ENCODE measurements around the gene PES1.
"Not testable (repeated sequence)": the region's sequence is repeated elsewhere in the genome, so short reads cannot be mapped to it uniquely, and the experiment has no call there.

PES1 gene

DNA sequence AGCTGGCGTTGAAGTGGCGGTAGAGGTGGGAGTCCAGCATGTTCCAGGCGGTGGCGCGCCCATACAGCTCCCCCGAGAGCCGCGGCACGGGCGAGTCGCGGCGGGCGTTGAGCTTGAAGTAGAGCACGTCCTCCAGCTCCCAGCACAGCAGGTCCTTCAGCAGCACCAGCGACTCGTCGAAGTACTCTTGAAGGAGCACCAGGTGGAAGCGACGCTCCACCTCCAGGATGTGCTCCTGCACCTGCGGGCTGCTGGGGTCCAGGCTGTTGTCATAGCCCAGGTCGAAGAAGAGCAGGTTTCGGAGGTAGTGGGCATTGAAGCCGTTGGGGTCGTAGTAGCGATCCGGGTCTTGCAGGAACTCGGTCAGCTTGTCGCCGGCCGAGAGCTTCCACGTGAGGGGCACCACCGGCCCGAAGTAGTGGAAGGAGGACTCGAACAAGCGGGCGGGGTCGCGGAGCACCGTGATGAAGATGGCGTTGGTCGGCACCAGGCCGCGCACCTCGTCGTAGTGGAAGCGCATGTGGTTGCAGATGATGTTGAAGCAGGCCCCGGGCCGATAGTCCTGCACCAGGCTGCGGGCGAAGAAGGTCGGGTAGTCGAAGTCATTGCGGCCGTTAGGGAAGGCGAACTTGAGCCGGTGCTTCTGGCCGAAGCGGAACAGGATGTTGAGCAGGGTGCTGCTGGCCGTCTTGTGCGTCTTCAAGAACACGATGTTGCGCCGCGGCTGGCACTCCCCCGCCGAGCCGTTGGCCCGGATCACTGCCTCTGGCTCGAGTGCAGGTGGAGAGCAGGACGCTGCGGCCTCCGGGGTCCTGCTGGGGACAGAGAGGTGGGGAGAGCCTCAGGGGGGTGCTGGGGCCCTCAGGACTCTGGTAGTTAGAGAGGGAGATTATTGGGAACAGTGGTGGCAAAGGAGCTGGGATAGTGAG is 36.2 kb downstream of the PES1 start:
- no peak for DNase-seq (ENCODE audit: low read depth in 2 of 3, low spot score in 2 of 3)

DNA sequence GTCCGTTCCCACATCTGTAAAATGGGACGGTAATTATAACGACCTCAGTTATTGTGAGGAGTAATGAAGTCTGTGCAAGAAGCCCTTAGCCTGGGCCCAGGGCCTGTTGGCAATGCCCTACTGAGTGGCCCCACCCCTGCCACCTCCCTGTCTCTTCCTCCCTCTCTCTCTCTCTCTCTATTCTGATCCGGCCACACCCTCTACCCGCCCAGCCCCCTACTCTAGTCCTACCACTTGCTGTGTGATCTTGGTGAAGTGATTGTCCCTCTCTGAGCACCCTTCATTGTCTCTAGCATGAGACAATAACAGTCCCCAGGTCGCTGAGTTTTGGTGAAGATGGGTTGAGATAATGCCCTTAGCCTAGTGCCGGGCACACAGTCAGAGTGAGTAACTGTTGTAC is 37.7 kb downstream of the PES1 start:
- DNase-seq (ENCODE audit: low read depth in 2 of 3, low spot score in 2 of 3) = no peak

DNA sequence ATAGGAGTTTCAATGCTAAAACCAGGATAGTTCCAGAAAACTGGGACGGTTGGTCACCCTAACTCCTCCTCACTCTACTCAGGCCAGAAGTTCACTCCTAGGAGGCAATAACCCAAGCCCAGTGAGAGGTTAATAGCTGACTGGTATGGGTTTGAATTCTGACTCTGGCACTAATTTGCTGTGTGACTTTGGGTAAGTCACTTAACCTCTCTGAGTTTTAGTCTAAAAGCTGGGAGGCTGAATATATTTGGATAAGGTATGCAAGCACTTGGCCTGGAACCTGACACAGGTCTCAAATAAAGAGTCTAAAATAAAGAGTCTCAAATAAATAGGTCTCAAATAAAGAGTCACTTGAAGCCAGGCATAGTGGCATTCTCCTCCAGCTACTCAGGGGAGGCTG is 39.0 kb downstream of the PES1 start:
- DNase-seq (ENCODE audit: low read depth in 2 of 3, low spot score in 2 of 3) = no peak

DNA sequence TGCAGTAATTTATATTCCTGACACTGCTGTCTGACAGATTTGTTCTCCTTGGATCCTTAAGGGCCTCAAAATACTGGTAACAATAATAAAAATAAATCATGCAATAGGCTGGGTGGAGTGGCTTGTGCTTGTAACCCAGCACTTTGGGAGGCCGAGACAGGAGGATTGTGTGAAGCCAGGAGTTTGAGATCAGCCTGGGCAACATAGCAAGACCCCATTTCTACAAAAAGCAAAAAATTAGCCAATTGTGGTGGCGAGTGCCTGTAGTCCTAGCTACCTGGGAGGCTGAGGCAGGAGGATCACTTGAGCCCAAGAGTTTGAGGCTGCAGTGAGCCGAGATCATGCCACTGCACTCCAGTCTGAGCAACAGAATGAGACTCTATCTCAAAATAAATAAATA is 39.9 kb downstream of the PES1 start:
- DNase-seq (ENCODE audit: low read depth in 2 of 3, low spot score in 2 of 3) = not testable (repeated sequence)

DNA sequence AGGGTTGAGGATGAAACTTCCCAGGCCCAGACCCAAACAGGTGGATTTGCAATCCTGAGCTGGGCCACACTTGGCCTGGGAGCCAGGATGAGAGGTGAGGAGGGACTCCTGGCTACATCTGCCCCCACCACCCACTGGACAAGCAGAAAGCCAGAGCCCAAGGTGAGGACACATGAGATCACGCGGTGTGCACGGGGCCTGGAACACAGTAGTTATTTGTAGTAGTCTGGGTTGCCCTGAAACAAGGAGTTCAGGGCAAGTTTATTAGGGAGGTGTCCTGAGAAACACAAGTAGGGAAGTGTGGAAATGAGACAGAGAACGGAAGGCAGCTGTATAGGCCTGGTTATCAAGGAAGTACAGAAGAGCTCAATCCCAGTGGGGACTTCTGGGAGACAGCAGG is 44.5 kb downstream of the PES1 start:
- no peak for DNase-seq (ENCODE audit: low read depth in 2 of 3, low spot score in 2 of 3)

DNA sequence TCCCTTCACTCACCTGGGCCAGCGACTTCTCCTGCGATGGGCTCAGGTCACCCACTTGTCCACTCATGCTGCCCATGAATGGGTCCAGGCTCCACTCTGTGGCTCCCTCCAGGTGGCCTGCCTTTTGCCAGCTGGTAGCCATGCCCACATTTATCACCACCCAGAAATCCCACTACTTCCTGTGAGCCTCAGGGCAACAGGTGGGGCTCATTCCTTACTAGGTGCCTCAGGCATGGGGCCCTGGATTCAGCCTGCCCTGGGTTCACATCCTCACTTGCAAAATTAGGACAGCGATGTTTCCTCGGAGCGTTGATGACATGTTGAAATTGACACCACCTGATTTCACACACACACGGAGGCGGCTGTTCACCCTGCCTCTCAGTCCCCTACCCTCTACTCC is 45.1 kb downstream of the PES1 start, which contains the start of gene SEC14L6:
SEC14L6 (minus strand) TSS at position 126 of the 400 bp plus-strand sequence; CDS start at position 67, 59 bp downstream.
- no peak for DNase-seq (ENCODE audit: low read depth in 2 of 3, low spot score in 2 of 3)

DNA sequence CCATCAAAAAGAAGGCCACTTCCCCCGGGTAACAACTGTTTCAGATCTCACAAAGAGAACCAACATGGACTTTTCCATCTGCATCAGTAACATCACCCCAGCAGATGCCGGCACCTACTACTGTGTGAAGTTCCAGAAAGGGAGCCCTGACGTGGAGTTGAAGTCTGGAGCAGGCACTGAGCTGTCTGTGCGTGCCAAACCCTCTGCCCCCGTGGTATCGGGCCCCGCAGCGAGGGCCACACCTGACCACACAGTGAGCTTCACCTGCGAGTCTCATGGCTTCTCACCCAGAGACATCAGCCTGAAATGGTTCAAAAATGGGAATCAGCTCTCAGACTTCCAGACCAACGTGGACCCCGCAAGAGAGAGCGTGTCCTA is 48.9 kb downstream of the PES1 start:
- DNase-seq (ENCODE audit: low read depth in 2 of 3, low spot score in 2 of 3) = no peak

DNA sequence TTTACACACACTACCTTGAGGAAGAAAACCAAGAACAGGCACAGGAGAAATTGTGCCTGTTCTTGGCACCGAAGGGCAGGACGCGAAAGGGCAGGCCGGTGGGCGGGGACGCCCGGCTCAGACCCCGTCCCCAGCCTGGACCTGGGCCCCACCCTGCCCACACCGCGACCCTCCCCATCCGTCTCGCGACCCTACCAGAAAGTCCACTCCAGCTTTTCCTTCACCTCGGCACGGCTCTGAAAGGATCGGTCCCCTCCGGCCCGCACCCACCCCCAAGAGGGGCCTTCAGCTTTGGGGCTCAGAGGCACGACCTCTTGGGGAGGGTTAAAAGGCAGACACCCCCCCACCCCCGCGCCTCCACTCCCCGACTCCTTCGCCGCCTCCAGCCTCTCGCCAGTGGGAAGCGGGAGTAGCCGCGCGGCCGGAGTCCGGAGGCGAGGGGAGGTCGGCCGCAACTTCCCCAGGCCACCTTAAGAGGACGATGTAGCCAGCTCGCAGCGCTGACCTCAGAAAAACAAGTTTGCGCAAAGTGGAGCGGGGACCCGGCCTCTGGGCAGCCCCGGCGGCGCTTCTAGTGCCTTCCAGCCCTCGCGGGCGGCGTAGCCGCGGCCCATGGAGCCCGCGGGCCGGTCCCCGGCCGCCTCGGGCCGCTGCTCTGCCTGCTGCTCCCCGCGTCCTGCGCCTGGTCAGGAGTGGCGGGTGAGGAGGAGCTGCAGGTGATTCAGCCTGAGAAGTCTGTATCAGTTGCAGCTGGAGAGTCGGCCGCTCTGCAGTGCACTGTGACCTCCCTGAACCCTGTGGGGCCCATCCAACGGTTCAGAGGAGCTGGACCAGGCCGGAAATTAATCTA is 49.5 kb downstream of the PES1 start:
- DNase-seq (ENCODE audit: low read depth in 2 of 3, low spot score in 2 of 3) = no peak

DNA sequence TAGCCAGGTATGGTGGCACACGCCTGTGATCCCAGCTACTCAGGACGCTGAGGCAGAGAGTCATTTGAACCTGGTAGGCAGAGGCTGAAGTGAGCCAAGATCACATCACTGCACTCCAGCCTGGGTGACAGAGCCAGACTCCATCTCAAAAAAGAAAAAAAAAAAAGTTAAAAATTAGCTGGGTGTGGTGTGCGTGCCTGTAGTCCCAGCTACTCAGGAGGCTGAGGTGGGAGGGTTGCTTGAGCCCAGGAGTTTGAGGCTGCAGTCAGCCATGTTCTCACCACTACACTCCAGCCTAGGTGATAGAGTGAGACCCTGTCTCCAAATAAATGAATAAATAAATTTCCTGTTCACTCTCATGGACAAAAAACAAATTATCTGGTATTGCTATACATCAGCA is 50.2 kb downstream of the PES1 start:
- DNase-seq (ENCODE audit: low read depth in 2 of 3, low spot score in 2 of 3) = not testable (repeated sequence)

DNA sequence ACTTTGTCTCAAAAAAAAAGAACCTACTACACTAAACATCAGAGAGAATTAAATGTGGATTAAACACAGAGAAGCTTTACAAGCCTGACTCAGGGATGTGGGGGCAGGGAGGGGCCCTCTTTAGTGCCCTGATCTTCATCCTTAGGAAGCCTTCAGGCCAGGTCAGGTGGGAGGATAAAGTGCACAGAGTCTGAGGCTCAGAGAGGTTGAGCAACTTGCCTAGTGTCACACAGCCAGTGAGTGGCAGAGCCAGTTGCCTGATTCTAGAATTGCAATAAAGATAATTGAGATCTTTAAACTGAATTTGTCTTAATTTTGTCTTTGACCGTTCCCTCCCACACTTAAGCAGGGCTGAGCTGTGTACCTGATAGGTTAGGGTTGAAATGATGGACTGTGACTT is 52.3 kb downstream of the PES1 start:
- DNase-seq (ENCODE audit: low read depth in 2 of 3, low spot score in 2 of 3) = no peak

DNA sequence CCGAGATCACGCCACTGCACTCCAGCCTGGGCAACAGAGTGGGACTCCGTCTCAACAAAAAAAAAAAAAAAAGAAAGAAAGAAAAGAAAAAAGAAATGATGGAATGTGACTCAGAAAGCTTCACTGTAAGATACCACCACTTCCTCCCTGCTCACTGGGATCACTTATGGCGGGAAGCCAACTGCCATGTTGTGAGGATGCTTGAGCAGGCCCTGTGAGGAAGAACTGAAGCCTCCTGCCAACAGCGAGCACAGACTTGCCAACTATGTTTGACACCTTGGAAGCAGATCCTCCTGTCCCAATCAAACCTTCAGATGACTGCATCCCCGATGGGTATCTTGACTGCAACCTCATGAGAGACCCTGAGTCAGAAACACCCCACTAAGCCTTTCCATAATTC is 53.4 kb downstream of the PES1 start:
- DNase-seq (ENCODE audit: low read depth in 2 of 3, low spot score in 2 of 3) = no peak

DNA sequence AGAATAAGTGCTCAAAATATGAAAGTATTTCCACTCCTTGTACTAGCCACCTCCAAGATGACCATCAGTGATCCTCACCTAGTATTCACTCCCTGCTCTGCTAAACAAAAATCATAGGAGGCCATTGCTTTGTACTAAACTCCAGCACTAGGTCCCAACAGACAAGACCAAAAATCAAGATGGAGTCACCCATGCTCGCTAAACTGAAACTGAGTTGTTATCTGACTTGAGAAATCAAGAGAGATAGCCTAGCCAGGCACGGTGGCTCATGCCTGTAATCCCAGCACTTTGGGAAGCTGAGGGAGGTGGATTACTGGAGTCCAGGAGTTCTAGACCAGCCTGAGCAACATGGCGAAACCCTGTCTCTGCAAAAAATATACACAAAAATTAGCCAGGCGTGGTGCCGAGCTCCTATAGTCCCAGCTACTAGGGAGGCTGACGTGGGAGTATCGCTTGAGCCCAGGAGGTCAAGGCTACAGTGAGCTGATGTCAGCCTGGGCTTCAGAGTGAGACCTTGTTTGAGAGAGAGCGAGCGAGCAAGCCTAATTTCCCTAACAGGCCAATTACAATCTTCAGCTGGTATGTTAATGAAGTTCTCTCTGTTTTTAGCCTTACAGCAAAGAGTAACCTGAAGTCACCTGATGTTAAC is 54.5 kb downstream of the PES1 start:
- no peak for DNase-seq (ENCODE audit: low read depth in 2 of 3, low spot score in 2 of 3)

DNA sequence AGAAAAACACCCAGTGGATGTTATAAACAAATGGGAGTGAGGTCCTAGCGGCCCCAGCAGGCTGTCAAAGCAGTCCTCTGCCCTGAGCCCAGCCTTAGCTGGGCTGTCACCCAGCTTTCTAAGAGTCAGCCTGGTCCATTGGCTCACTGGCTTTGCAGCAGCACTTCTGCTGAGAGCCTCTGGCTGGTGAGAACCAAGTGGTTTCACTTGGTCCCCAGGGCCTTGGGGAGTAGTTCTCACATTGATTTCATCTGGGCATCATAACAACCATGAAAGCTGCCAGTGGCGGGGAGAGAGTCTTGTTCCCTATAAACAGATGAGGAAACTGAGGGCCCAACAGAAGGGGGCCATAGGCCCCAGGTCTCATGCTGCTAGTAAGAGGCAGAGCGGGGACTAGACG is 56.5 kb downstream of the PES1 start:
- no peak for DNase-seq (ENCODE audit: low read depth in 2 of 3, low spot score in 2 of 3)

DNA sequence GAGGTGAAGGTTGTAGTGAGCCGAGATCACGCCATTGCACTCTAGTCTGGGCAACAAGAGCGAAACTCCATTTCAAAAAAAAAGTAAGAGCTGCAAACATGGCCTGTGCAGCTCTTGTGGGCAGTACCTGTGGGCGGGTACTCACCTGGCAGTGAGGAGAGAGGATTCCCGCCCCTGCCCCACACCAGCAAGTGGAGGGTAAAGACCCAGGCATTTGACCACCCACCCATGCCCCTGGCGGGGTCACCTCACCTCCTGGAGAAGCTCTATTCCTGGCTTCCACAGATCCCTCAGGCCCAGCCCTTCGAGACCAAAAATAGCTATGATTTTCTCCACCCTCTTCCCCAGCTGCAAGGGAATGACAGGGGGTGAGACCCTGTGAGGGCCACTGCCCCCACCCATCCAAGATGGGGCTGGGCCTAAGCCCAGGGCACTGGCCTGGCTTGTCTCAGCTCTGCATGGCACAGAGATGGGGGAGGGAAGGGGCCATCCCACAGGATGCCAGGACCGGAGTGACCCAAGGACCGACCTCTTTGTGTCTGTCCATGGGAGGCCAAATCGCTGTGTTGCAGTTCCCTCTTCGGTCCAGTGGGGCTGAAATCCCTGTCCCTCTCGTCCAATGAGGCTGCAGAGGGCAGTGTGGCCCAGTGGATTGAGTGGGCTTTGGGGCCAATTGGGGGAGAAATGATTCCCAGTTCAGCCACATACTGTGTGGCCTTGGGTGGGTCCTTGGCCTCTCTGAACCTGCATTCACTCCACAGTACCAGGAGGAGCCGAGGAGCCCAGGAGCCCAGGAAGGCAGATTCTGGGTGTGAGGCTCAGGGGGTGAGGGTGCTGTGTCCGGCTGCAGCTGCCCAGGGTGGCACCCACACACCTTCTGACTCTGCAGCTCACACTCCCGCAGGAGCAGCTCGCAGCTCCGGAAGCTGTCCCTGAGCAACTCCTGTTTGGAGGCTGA is 59.8 kb downstream of the PES1 start:
- DNase-seq (ENCODE audit: low read depth in 2 of 3, low spot score in 2 of 3) = no peak

DNA sequence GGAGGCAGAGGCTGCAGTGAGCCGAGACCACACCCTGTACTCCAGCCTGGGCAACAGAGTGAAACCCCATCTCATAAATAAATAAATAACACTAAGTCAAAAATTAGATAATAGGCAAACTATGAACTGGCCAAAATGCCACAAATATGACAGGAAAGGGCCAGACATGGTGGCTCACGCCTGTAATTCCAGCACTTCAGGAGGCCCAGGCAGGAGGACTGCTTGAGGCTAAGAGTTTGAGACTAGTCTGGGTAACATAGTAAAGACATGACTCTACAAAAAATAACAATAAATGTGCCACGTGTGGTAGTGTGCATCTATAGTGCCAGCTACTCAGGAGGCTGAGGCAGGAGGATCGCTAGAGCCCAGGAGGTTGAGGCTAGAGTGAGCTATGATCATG is 65.1 kb downstream of the PES1 start:
- DNase-seq (ENCODE audit: low read depth in 2 of 3, low spot score in 2 of 3) = no peak
